SK-N-SH treated with all-trans-retinoic acid at 6 μM for 48 hours (cell line): Measurements from ENCODE around the gene SULT2B1.

ENCODE experiments used
- ARNTL ChIP-seq: fragments of 450-650 bp; formaldehyde crosslinking; IDR thresholded peaks from 2 replicates; pipeline ENCODE4 v1.5.0; 2020; ENCODE audit warnings: low read depth, mild to moderate bottlenecking, moderate library complexity, borderline replicate concordance
- RARB ChIP-seq: fragments of 250-450 bp; sonication (Bioruptor Pico); IDR thresholded peaks from 2 replicates; pipeline ENCODE4 v1.8.0; 2021; ENCODE audit warnings: mild to moderate bottlenecking, moderate library complexity
- TOX ChIP-seq: fragments of 250-450 bp; sonication (Bioruptor Pico); IDR thresholded peaks from 2 replicates; pipeline ENCODE4 v1.8.0; 2021; ENCODE audit warnings: mild to moderate bottlenecking, moderate library complexity, borderline replicate concordance
- TF ChIP-seq, protein P1 (sequence below): fragments of 250-450 bp; sonication (Bioruptor Pico); IDR thresholded peaks from 2 replicates; pipeline ENCODE4 v1.8.0; 2020; ENCODE audit warnings: mild to moderate bottlenecking, moderate library complexity, borderline replicate concordance

- TF ChIP-seq, protein P1, sequence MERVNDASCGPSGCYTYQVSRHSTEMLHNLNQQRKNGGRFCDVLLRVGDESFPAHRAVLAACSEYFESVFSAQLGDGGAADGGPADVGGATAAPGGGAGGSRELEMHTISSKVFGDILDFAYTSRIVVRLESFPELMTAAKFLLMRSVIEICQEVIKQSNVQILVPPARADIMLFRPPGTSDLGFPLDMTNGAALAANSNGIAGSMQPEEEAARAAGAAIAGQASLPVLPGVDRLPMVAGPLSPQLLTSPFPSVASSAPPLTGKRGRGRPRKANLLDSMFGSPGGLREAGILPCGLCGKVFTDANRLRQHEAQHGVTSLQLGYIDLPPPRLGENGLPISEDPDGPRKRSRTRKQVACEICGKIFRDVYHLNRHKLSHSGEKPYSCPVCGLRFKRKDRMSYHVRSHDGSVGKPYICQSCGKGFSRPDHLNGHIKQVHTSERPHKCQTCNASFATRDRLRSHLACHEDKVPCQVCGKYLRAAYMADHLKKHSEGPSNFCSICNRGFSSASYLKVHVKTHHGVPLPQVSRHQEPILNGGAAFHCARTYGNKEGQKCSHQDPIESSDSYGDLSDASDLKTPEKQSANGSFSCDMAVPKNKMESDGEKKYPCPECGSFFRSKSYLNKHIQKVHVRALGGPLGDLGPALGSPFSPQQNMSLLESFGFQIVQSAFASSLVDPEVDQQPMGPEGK = no peak
- TF ChIP-seq RARB (CRISPR knock-in tag) = no peak
- no peak for TF ChIP-seq ARNTL (CRISPR knock-in tag)
- no peak for TF ChIP-seq TOX (CRISPR knock-in tag)
Measured at GRCh38 chr19:48616041-48616436, 64.1 kb downstream of the SULT2B1 start.
